KMS-11 (cell line): Measurements from ENCODE around the gene UNC119.
A peak's percentile ranks its signal among the peaks of the same experiment; 100 is the strongest.

Experiments
- H2AFZ ChIP-seq: fragments of 200-600 bp; sonication (generic); 2 replicates; pipeline ENCODE4 v1.6.1; 2016; ENCODE audit warnings: antibody characterized with exemption, mixed run types, low read depth
- H3K27ac ChIP-seq: fragments of 200-600 bp; sonication (generic); 2 replicates; pipeline ENCODE4 v1.6.1; 2016; ENCODE audit warnings: mild to moderate bottlenecking, mixed run types
- H3K27me3 ChIP-seq: fragments of 200-600 bp; sonication (generic); 2 replicates; pipeline ENCODE4 v1.6.1; 2017; ENCODE audit warnings: mild to moderate bottlenecking, low read depth, mixed run types, moderate library complexity; ENCODE audit not compliant: insufficient read depth
- H3K36me3 ChIP-seq: fragments of 200-600 bp; sonication (generic); 2 replicates; pipeline ENCODE4 v1.6.1; 2017; ENCODE audit warnings: mild to moderate bottlenecking, mixed run types; ENCODE audit not compliant: insufficient read depth
- H3K4me1 ChIP-seq: fragments of 200-600 bp; sonication (generic); 2 replicates; pipeline ENCODE4 v1.6.1; 2016; ENCODE audit warnings: mild to moderate bottlenecking, low read depth, mixed run types; ENCODE audit not compliant: poor library complexity, severe bottlenecking
- H3K4me2 ChIP-seq: fragments of 200-600 bp; sonication (generic); 2 replicates; pipeline ENCODE4 v1.7.0; 2016; ENCODE audit warnings: mild to moderate bottlenecking, mixed run types
- H3K4me3 ChIP-seq: fragments of 200-600 bp; sonication (generic); IDR thresholded peaks from 2 replicates; pipeline ENCODE4 v1.6.1; 2017; ENCODE audit warnings: low read depth, low read length, mixed read lengths; ENCODE audit not compliant: insufficient read depth
- H3K79me2 ChIP-seq: fragments of 200-600 bp; sonication (generic); 2 replicates; pipeline ENCODE4 v1.6.1; 2016; ENCODE audit warnings: low read depth, mixed run types; ENCODE audit not compliant: insufficient read depth
- H3K9ac ChIP-seq: fragments of 200-600 bp; sonication (generic); 2 replicates; pipeline ENCODE4 v1.6.1; 2016; ENCODE audit warnings: mild to moderate bottlenecking, mixed run types
- H4K20me1 ChIP-seq: fragments of 200-600 bp; sonication (generic); 2 replicates; pipeline ENCODE4 v1.6.1; 2016; ENCODE audit warnings: mild to moderate bottlenecking, mixed run types; ENCODE audit not compliant: insufficient read depth
- TF ChIP-seq, protein P1 (sequence below): fragments of 200-600 bp; sonication (generic); conservative IDR thresholded peaks from 2 replicates; pipeline ENCODE4 v1.6.1; 2017; ENCODE audit warnings: low read depth, mild to moderate bottlenecking, antibody characterized with exemption, low read length, moderate library complexity, mixed read lengths

UNC119 gene

DNA sequence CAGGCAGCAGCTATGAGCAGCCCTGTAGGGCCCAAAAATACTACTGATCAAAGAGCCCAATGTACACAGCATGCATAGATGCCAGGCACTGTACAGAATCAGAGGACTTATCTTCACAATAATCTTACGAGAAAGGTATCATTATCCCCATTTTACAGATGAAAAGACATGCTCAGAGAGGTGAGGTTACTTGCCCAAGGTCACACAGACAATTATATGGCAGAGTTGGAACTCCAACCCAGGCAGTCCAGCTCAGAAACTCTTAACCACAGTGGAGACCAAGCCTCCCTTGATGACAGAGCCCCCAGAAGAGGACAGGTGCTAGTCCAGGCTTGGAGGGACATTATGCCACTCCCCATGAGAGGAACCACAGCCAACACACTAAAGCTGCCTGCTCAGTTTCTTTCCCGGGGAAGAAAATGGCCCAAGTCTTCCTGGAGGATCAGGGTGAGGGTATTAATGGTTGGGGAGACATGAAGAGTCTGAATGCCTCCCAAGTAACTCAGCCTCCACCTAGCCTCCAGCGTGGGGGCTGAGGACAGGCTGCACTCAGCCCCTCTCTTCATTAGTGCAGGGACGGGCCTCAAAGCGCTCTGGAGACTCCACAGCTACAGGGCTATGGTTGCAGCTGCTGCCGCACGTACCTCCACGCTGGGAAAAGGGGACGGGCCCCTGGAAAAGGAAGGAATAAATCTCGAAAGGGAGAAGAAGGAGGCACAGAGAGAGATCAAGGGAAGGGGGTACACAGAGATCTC is 826 bp downstream of the UNC119 start:
- H3K27ac ChIP-seq = no peak overlapping the region
- H3K27me3 ChIP-seq = 0 out of 2 replicates have a peak, but pooled peaks cover 8% of the 10 kb centered on the region
- H3K4me2 ChIP-seq = peak overlapping the region; percentile 82
- no peaks in the 10 kb centered on the region for H4K20me1 ChIP-seq
- no peak overlapping the region for H3K4me3 ChIP-seq
- peaks cover 44% of the 10 kb centered on the region for H3K4me1 ChIP-seq
- no peak overlapping the region for H3K9ac ChIP-seq
- H2AFZ ChIP-seq = no peak overlapping the region; the same call in 1 of the 2 replicates
- H3K79me2 ChIP-seq = no peaks in the 10 kb centered on the region
- TF ChIP-seq, protein P1, sequence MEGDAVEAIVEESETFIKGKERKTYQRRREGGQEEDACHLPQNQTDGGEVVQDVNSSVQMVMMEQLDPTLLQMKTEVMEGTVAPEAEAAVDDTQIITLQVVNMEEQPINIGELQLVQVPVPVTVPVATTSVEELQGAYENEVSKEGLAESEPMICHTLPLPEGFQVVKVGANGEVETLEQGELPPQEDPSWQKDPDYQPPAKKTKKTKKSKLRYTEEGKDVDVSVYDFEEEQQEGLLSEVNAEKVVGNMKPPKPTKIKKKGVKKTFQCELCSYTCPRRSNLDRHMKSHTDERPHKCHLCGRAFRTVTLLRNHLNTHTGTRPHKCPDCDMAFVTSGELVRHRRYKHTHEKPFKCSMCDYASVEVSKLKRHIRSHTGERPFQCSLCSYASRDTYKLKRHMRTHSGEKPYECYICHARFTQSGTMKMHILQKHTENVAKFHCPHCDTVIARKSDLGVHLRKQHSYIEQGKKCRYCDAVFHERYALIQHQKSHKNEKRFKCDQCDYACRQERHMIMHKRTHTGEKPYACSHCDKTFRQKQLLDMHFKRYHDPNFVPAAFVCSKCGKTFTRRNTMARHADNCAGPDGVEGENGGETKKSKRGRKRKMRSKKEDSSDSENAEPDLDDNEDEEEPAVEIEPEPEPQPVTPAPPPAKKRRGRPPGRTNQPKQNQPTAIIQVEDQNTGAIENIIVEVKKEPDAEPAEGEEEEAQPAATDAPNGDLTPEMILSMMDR = no peak
- H3K36me3 ChIP-seq = no peaks in the 10 kb centered on the region; the same call in 1 of the 2 replicates

DNA sequence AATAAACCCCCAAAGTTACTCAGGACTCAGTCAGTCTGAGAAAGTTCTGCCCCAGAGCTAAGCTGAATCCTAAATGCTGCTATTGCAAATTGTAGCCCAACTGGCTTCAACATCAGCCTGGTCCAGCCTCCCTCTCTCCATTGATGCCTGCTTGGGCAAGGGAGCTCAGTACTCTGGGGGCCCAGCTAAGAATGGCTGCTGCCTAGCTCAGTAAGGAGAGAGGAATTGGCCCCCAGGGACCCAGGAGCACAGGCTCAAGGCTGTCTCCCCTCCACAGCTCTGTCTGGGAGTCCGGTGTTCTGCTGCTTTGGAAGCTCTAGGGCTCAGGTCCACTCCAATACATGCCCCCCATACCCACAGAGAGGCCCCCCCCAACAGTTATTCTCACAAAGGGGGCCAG is 1.6 kb downstream of the UNC119 start:
- no peaks in the 10 kb centered on the region for H4K20me1 ChIP-seq
- H3K27me3 ChIP-seq = 0 out of 2 replicates have a peak, but pooled peaks cover 8% of the 10 kb centered on the region
- H2AFZ ChIP-seq = no peak overlapping the region
- H3K4me3 ChIP-seq = no peak overlapping the region
- TF ChIP-seq, protein P1 = no peak
- H3K27ac ChIP-seq = no peak overlapping the region
- H3K4me2 ChIP-seq = peak overlapping the region; percentile 82; the same call in 1 of the 2 replicates
- peaks cover 44% of the 10 kb centered on the region for H3K4me1 ChIP-seq
- H3K36me3 ChIP-seq = no peaks in the 10 kb centered on the region; the same call in 1 of the 2 replicates
- no peaks in the 10 kb centered on the region for H3K79me2 ChIP-seq
- H3K9ac ChIP-seq = no peak overlapping the region

DNA sequence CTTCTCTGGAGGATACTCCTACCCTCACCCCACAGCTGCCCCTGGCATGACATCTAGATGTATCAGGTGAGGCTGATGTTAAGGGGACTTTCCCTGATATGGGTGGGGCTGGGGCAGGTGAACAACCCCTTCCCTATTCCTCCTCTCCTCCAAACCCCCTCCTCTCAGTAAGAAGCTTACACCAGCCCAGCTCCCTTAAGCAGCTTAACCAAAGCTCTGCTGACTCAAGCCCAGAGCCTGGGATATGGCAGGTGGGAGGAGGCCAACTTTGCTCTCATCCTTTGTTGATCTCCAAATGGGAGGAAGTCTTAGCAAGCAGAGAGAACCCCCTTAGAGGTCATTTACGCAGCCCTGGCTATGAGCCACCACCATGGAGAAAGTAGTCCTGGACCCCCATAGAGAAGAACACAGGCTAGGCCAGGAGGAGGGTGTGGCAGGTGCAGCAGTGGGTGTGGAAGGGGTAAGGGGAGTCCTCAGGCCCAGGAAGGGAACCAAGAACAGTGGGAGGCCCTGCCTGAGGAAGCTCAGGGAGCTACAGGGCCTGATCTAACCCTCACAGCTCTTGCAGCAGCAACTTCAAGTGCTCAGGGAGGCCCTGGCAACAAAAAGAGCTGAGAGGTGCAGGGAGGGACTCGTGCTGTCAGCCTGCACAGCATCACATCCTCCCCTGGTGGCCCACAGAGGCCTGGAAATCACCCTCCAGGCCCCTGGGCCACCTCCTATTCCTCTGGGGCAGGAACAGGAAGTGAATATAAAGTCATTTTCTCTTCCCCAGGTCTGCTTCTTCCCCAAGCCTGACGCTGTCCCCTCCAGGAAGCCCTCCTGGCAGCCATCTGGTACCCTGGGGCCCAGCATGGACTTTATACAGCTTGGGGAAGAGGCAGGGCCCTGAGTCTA is 2.9 kb downstream of the UNC119 start:
- Histone ChIP-seq H3K79me2 (no peaks in the 10 kb centered on the region), H3K36me3 (no peaks in the 10 kb centered on the region; the same call in 1 of the 2 replicates), H4K20me1 (no peaks in the 10 kb centered on the region), H3K27me3 (0 out of 2 replicates have a peak, but pooled peaks cover 8% of the 10 kb centered on the region), H3K27ac (no peak overlapping the region), H3K4me2 (no peak overlapping the region; the same call in 1 of the 2 replicates), H3K4me1 (peaks cover 44% of the 10 kb centered on the region), H3K4me3 (no peak overlapping the region), H2AFZ (no peak overlapping the region), H3K9ac (no peak overlapping the region)
- TF ChIP-seq, protein P1 = 0 out of 2 replicates have a peak, but pooled peaks have one; percentile 16

DNA sequence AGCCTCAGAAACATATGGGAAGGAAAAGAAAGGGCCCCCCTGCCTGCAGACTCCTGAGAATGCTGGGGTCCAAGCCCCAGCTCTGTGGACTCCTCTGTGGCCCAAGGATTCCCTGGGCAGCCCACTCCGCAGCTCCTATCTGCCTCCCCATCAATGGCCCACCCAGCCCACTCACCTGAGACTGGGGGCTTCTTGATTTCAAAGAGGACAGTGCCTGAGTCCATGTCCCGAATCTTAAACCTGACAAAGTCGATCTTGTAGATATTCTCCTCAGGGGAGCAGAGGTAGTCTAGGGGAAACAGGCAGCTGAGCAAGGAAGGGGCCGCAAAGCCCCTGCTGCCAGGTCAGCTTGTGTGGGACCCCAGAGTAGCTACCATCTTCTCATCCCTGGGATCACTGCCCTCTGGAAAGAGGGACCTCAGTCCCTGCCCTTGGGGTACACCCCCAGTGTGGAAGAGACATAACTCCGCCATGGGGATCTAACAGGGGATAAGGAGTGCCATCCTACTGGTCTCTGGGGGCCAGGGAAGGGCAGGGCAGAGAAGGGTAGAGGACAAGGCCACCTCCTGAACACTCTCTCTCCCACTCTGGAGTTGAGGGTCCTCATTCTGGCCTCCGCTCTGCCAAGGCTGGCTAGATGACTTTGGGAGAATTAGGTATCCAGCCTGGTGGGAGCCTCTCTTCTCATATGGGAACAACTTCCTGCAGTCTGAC is 3.9 kb downstream of the UNC119 start:
- Histone ChIP-seq H3K4me2 (no peak overlapping the region; the same call in 1 of the 2 replicates), H3K79me2 (no peaks in the 10 kb centered on the region), H3K36me3 (no peaks in the 10 kb centered on the region; the same call in 1 of the 2 replicates), H4K20me1 (no peaks in the 10 kb centered on the region), H3K27ac (no peak overlapping the region), H3K4me1 (peaks cover 39% of the 10 kb centered on the region), H2AFZ (no peak overlapping the region), H3K27me3 (0 out of 2 replicates have a peak, but pooled peaks cover 8% of the 10 kb centered on the region), H3K4me3 (no peak overlapping the region), H3K9ac (no peak overlapping the region)
- TF ChIP-seq, protein P1 = peak; percentile 61
